Calu3 (cell line): ENCODE data around the gene ADCY7. TPM values are rescaled to one million over a fixed set of nuclear protein-coding genes. Genes with fewer than 3 reads are reported as not detected.

Source experiments
- BruUV-seq: library from RNA; stranded (reverse); fragments of 400-500 nt; replicated peaks from 2 replicates; lab custom pipeline; 2021; lab: Mats Ljungman, UMichigan
- CTCF ChIA-PET: fragments of 300-600 bp; sonication (Branson Sonifier 250); formaldehyde crosslinking; loops from one replicate; lab custom pipeline; 2022; ENCODE audit warnings: antibody characterized with exemption; lab: Charles Lee
- DNase-seq: peaks from one replicate; pipeline ENCODE4 v3.0.0; 2022
- H3K27ac Mint-ChIP-seq: one replicate; pipeline ENCODE4 v1.8.0; 2022; ENCODE audit warnings: mixed read lengths; ENCODE audit not compliant: unreplicated experiment
- H3K27me3 Mint-ChIP-seq: one replicate; pipeline ENCODE4 v1.8.0; 2022; ENCODE audit warnings: mixed read lengths; ENCODE audit not compliant: unreplicated experiment
- H3K36me3 Mint-ChIP-seq: one replicate; pipeline ENCODE4 v1.8.0; 2022; ENCODE audit warnings: mild to moderate bottlenecking, moderate library complexity, mixed read lengths; ENCODE audit not compliant: insufficient read depth, unreplicated experiment
- H3K4me1 Mint-ChIP-seq: one replicate; pipeline ENCODE4 v1.8.0; 2022; ENCODE audit warnings: mild to moderate bottlenecking, low read depth, mixed read lengths; ENCODE audit not compliant: unreplicated experiment
- H3K4me3 Mint-ChIP-seq: one replicate; pipeline ENCODE4 v1.8.0; 2022; ENCODE audit warnings: mild to moderate bottlenecking, low read depth, moderate library complexity, mixed read lengths; ENCODE audit not compliant: unreplicated experiment
- H3K9me3 Mint-ChIP-seq: one replicate; pipeline ENCODE4 v1.8.0; 2022; ENCODE audit warnings: low read depth, mixed read lengths; ENCODE audit not compliant: unreplicated experiment
- CTCF ChIP-seq: fragments of 200-600 bp; IDR thresholded peaks from one replicate; pipeline ENCODE4 v1.8.0; 2022; ENCODE audit warnings: antibody characterized with exemption; ENCODE audit not compliant: unreplicated experiment
- intact Hi-C: fragments of 100-400 bp; cut with micrococcal nuclease; formaldehyde crosslinking; loops from one replicate; pipeline ENCODE4 v1.10.0; 2022; ENCODE audit not compliant: unreplicated experiment
- total RNA-seq: library from RNA; stranded (reverse); gene quantifications from 2 replicates; pipeline ENCODE4 v1.2.3, GENCODE V29; 2022

Gene ADCY7
- total RNA-seq, 1 experiment from 2014 or later, result 67.7 TPM

- H3K9me3 Mint-ChIP-seq, result no peaks in the 10 kb centered on the region
- BruUV-seq, result no TSS peak
- no peak for DNase-seq
These were observed 38.7 kb upstream of the ADCY7 start for GRCh38 chr16:50227665-50228064.

GRCh38 chr16:50228364-50228868 is 37.9 kb upstream of the ADCY7 start:
- intact Hi-C loops, result no loop called here
- Mint-ChIP-seq H3K4me1 (peaks cover under 1% of the 10 kb centered on the region), H3K9me3 (no peaks in the 10 kb centered on the region), H3K27ac (no peak overlapping the region), H3K36me3 (peaks cover 37% of the 10 kb centered on the region), H3K27me3 (no peaks in the 10 kb centered on the region), H3K4me3 (no peak overlapping the region)
- no peak for TF ChIP-seq CTCF
- CTCF ChIA-PET, result interaction anchor here (0.6 kb wide), 1 partner anchor 206 kb away, joined by 3 read pairs; no protein-coding TSS in a partner anchor
- no peak for DNase-seq
- BruUV-seq, result no TSS peak

More at GRCh38 chr16:50227665-50228064, 38.7 kb upstream of the ADCY7 start:
- Mint-ChIP-seq H3K36me3 (peaks cover 37% of the 10 kb centered on the region), H3K27ac (no peak overlapping the region), H3K4me3 (no peak overlapping the region), H3K4me1 (no peaks in the 10 kb centered on the region), H3K27me3 (no peaks in the 10 kb centered on the region)
- no peak for TF ChIP-seq CTCF
- CTCF ChIA-PET, result no interaction called here
- intact Hi-C loops, result no loop called here

- Mint-ChIP-seq H3K4me3 (no peak overlapping the region), H3K36me3 (peaks cover 37% of the 10 kb centered on the region), H3K27me3 (no peaks in the 10 kb centered on the region), H3K27ac (no peak overlapping the region), H3K9me3 (no peaks in the 10 kb centered on the region), H3K4me1 (peaks cover 9% of the 10 kb centered on the region)
- TF ChIP-seq CTCF, result no peak
- intact Hi-C loops, result no loop called here
- BruUV-seq, result no TSS peak
- CTCF ChIA-PET, result no interaction called here
- DNase-seq, result no peak
These were observed 37.1 kb upstream of the ADCY7 start for GRCh38 chr16:50229149-50229726.

GRCh38 chr16:50234771-50235556 is 31.4 kb upstream of the ADCY7 start:
- BruUV-seq, result no TSS peak
- Mint-ChIP-seq H3K27me3 (no peaks in the 10 kb centered on the region), H3K9me3 (peaks cover 4% of the 10 kb centered on the region), H3K4me3 (peak overlapping the region; percentile 19), H3K36me3 (peaks cover 13% of the 10 kb centered on the region), H3K4me1 (peaks cover 28% of the 10 kb centered on the region), H3K27ac (peak overlapping the region; percentile 79)
- DNase-seq, result no peak
- intact Hi-C loops, result no loop called here
- TF ChIP-seq CTCF, result no peak
- CTCF ChIA-PET, result interaction anchor here (0.9 to 1.3 kb wide), 4 partner anchors 12 to 210 kb away, joined by 3 to 4 read pairs (median 3); partner anchors contain the start of gene CNEP1R1
